Dermis microvascular lymphatic vessel endothelial cell (primary cell): ENCODE results near the gene ZNF319. TPM values are rescaled to one million over a fixed set of nuclear protein-coding genes. Genes with fewer than 3 reads are reported as not detected.
"Not testable (repeated sequence)": the region's sequence is repeated elsewhere in the genome, so short reads cannot be mapped to it uniquely, and the experiment has no call there.

Source experiments
- DNase-seq, 2 donors: peaks; one replicate each; pipeline versions ENCODE4 v3.0.0 to v3.0.0-alpha.2; 2010; ENCODE audit warnings: low read depth in 2 of 2
- total RNA-seq: library from RNA; depleted of rRNA; stranded (reverse); fragments of >200 nt; gene quantifications from 2 replicates; pipeline ENCODE4 v1.2.1, GENCODE V29; 2014

ZNF319 gene
- total RNA-seq, 1 donor from 2014 or later, result 2.2 TPM

- DNase-seq, result not testable (repeated sequence)
Measured at GRCh38 chr16:57978070-57978465, 22.4 kb downstream of the ZNF319 start.

DNA sequence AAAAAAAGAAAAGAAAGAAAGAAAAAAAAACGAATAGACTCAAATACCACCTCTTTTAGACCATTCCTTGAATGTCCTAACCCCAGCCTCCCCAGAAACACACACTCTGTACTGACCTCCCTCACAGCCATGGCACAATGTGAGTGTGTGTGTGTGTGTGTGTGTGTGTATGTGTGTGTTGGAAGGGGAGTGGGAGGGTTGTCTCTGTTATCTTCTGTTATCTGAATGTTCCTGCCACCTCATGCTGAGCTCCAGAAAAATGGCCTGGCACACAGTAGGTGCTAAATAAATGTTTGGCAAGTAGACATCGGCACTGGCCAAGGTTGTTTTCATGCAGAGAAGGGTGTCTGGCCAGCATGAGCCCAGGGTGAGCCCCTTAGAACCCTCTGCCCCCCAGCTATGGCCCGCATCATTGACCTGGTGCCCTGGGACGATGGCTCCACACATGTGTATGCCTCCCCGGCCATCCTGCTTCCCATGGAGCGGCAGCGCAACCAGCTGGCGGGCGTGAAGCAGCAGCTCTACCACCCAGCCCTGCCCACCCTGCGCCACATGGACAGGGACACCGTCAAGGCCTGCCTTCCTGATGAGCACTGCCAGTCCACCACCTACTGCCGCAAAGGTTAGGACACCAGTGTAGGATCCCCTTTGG, 22.9 kb downstream of the ZNF319 start:
- DNase-seq, result no peak

GRCh38 chr16:57976331-57976796, 24.1 kb downstream of the ZNF319 start:
- no peak for DNase-seq

GRCh38 chr16:57972306-57972705, 28.2 kb downstream of the ZNF319 start:
- DNase-seq, result no peak

DNA sequence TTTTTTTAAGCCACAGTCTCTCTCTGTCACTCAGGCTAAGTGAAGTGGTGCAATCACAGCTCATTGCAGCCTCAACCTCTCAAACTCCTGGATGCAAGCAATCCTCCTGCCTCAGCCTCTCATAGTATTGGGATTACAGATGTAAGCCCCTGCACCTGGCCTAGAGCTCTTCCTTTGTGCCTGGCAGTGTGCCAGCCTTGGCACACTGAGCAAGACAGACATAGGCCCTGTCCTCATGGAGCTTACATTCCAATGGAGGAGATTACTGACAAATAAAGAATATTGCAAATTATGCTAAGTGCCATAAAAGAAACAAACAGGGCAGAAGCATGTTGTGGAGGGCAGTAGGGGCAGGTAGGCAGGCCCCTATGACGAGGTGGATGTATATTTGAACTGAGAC, 28.6 kb downstream of the ZNF319 start:
- DNase-seq, result no peak

GRCh38 chr16:57970970-57971369, 29.5 kb downstream of the ZNF319 start, which contains the start of gene CNGB1:
Gene CNGB1, minus strand, starts transcription at chr16:57971128. Its CDS starts 3,842 bp downstream, at chr16:57967286.
- DNase-seq, result no peak

DNA sequence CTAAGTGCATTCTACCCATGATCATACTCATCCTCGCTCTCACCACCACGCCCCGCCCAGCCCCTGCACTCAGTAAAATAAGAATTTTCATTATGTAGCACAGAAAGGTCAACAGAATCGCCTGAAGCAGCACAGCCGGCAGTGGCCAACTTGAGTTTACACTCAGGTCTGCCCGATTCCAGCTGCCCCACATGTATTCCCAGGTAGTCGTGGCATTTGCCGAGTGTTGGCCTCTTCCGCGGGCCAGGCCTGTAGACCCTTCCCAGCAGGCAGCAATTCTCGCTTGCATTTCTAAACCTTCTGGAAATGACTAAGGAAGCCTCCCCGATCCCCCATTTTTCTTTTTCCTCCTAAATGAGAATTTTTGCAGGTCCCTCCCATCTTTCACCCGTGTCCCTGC, 30.2 kb downstream of the ZNF319 start:
- DNase-seq, result no peak

DNA sequence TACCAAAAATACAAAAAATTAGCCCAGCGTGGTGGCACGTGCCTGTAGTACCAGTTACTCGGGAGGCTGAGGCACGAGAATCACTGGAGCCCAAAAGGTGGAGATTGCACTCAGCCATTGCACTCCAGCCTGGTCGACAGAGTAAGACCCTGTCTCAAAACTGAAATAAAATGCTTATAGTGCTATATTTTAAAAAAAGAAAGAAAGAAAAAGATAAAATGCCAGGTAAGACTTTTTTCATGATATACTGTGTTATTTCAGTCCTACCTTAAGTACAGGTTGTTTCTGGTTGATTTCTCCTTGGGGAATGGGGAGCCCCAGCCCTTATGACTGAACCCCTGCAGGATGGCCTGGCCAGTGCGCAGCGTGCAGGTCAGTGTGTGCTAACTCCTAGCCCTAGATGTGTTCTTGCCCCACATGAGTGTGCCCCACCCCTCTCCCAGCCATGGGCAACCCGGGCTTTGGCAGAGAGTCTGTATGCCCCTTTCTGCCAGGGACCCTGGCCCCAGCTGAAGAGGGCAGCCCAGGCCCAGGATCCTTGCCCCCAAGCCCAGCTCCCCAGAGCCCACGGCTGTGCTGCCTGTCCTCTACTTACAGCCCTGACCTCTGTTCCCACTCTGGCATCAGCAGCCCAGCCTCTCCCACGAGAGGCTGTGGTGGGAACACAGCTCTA, 30.9 kb downstream of the ZNF319 start:
- DNase-seq, result no peak

DNA sequence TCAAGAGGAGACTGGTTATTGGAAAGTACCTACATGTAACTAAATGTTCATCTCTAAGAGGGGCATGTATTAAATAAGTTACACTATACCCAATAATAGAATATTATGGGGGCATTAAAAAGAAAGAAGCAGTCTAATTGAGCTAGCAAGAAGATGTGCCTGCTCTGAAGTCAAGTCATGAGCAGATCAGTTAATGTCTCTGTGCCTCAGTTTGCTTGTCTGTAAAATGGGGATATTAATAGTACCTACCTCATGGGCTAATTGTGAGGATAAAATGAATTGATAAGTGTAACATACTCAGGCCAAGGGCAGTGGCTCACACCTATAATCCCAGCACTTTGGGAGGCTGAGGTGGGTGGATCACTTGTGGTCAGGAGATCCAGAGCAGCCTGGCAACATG, 32.6 kb downstream of the ZNF319 start:
- DNase-seq, result no peak

GRCh38 chr16:57966986-57967385, 33.5 kb downstream of the ZNF319 start:
- DNase-seq, result no peak

DNA sequence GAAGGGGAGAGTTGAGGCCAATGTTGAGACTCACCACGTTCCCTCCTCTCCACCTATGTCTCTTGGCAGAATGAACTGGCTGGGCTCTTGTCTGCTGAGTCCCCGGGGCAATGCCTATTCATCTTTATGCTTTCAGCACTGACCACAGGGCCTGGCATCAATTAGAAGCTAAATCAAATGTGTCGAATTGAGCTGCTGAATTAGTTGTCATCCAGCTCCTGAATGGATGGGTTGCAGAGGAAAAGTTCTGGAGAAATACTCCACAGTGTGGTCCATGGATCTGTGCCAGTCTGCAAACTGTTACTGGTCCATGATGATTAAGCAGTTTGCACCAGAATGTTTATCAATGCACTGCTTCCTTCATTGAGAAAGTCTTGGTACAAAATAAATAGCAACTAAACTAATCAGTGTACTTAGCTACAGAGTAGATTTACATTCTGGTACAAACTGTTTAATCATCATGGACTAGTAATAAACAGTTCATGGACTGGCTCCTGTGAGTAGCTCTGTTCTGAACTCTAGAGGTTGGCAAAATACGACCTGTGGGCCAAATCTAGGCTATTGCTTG, 34.2 kb downstream of the ZNF319 start:
- DNase-seq, result no peak

DNA sequence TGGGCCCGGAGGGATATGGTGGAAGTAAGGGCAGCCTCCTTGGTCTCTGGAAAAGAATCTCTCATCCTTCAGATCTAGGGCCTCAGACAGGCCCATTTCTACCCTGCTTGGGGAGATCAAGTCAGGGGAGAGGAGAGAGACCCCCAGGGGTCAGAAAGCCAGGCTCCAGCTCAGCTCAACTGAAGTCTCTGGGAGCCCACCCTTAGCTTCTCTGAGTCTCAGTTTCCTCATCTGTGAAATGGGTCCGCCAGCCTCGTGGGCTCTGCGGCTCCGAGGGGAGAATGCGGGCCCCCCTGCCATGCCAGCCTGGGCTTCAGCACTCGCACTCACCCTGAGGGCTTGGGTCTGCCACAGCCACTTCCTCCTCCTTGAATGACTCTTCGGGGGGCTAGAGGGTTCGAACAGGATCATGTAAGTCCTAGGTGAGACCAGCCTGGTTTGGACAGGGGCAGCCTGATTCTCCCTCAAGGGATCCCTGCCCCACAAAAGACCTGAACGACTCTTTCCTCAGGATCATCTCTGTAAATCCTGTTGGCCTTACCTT, 36.2 kb downstream of the ZNF319 start:
- no peak for DNase-seq

DNA sequence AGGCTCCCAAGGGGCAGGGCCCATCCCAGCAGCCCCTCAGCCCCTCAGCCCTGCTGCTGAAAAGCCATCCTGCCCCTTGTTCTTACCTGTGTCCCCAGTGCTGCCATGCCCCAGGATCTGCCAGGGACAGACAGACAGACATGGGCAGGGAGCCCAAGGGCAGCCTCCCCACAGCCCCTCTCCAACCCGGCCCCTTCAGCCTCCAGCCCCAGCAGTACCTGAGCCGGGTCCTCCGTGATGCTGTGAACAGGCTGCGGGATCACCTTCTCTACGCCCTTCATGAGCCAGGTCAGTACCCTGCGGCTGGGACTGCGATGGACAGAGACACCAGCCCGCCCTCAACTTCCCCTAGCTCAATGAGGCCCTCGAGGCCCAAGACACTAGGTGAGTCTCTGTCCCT, 37.7 kb downstream of the ZNF319 start:
- DNase-seq, result no peak

DNA sequence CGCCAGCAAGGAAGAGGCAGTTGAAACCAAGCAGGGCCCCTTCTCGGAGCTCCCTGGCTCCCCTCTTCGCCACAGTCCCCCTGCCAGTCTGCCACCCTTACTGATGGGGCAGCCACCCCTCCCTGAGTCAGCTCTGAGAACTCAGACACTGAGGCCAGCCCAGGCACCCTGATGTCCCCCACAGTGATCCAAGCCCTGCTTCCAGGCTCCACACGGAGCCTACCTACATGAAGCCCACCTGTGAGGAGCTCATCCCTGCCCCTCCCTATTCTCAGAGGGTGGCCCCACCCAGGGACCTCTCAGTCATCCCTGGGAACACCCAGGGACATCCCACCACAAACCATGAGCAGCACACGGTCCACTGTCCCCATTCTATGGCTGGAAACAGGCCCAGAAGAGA, 38.4 kb downstream of the ZNF319 start:
- DNase-seq, result no peak

GRCh38 chr16:57961538-57961937, 38.9 kb downstream of the ZNF319 start:
- DNase-seq, result no peak

DNA sequence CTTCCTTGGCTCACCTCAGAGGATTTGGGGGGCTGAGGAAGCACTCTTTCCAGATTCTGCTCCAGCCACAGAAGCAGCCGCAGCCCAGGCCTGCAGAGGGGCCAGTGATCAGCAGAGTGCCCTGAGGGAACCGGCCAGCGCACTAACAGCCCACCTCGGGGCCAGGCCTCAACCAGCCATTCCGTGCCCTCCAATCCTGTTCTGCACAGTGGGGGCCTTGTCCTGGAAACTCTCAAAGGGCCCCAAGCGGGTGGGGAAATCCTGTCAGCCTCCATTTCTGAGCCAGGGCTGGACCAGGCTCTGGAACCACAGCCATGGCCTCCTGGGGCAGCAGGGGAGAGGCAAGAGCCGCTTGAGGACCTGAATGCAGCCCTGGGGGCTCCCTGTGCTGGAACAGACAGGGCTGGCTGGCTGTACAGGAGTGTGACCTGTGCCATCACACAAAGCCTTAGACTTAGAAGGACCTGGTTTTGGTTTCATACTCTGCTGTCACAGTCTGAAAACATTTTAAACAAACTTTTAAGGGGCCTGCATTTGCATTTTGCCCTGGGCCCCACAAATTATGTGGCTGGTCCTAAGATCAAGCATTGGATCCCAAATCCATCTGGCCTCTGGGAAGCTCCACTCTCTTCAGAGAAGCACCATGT, 39.5 kb downstream of the ZNF319 start:
- DNase-seq, result no peak

GRCh38 chr16:57960310-57960709, 40.2 kb downstream of the ZNF319 start:
- no peak for DNase-seq

DNA sequence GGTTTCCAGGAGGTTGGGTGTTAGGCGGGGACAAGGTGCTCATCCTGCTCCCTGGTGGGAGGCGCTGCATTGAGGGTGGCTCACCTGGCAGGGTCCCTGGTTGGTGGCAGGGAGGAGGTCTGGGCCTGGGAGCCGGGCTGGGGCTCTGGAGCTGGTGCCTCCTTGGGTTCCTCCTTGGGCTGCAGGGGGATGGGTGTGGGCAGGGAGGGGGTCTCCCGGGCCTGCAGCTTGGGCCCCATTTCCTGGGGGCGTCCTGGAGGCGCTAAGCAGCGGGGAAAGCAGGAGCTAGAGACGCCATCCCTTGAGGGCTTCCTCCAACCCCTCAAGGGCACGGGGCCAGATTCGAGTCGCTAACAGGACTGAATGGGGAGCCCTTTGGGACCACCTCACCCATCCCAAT, 40.7 kb downstream of the ZNF319 start:
- DNase-seq, result no peak

DNA sequence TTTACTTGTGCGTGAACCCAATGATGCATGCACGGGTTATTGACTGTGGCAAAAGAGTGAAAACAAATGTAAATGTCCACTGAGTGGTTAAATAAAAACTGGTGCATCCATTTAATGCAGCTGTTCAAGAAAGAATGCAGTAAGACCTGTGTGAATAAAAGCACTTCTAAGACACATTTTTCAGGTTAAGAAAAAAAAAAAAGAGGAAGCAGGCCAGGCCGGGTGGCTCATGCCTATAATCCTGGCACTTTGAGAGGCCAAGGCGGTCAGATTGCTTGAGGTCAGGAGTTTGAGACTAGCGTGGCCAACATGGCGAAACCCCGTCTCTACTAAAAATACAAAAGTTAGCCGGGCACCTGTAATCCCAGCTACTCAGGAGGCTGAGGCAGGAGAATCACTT, 41.4 kb downstream of the ZNF319 start:
- no peak for DNase-seq

- no peak for DNase-seq
Measured at GRCh38 chr16:57958544-57958943, 41.9 kb downstream of the ZNF319 start.

- DNase-seq, result no peak
Measured at GRCh38 chr16:57957673-57958392, 42.6 kb downstream of the ZNF319 start.
